ENCODE results near the gene MYH9. TPM values are rescaled to one million over a fixed set of nuclear protein-coding genes. Genes with fewer than 3 reads are reported as not detected.
A peak's percentile ranks its signal among the peaks of the same experiment; 100 is the strongest.

Gene MYH9
- total and polyA plus RNA-seq, 4 donors, result 184 to 667 (median 332) TPM

- Histone ChIP-seq H3K27me3 (ENCODE audit: control insufficient read depth in 3 of 3, insufficient read depth in 3 of 3, low read length in 2 of 3) (no peaks in the 10 kb centered on the region), H3K9me3 (ENCODE audit: control insufficient read depth in 4 of 4, insufficient read depth in 3 of 4, low read length in 3 of 4) (no peaks in the 10 kb centered on the region), H3K4me3 (no peak overlapping the region), H3K4me1 (ENCODE audit: control insufficient read depth in 5 of 5, insufficient read depth in 5 of 5, low read length in 5 of 5) (peaks cover 4 to 20% (median 12%) of the 10 kb centered on the region in 5 donors), H3K36me3 (ENCODE audit: control insufficient read depth in 4 of 4, insufficient read depth in 4 of 4, low read length in 4 of 4) (peaks cover 30 to 74% (median 52%) of the 10 kb centered on the region in 4 donors), H3K9ac (ENCODE audit: insufficient read depth in 1 of 2, low read length in 2 of 2) (no peak overlapping the region), H3K27ac (ENCODE audit: low read depth in 1 of 2, low read length in 1 of 2) (peak overlapping the region; percentile 43 to 51)
- ATAC-seq (ENCODE audit: insufficient read depth, low FRiP score), result no peak
- TF ChIP-seq, protein P1, sequence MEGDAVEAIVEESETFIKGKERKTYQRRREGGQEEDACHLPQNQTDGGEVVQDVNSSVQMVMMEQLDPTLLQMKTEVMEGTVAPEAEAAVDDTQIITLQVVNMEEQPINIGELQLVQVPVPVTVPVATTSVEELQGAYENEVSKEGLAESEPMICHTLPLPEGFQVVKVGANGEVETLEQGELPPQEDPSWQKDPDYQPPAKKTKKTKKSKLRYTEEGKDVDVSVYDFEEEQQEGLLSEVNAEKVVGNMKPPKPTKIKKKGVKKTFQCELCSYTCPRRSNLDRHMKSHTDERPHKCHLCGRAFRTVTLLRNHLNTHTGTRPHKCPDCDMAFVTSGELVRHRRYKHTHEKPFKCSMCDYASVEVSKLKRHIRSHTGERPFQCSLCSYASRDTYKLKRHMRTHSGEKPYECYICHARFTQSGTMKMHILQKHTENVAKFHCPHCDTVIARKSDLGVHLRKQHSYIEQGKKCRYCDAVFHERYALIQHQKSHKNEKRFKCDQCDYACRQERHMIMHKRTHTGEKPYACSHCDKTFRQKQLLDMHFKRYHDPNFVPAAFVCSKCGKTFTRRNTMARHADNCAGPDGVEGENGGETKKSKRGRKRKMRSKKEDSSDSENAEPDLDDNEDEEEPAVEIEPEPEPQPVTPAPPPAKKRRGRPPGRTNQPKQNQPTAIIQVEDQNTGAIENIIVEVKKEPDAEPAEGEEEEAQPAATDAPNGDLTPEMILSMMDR (IDR thresholded peaks at IDR 0.05; ENCODE audit: control extremely low read depth, extremely low read depth), result no peak
- DNase-seq, result no peak
- 85 to 89% methylated on average over 25 to 26 of the region's 26 CpGs for WGBS, 2 donors
Measured at GRCh38 chr22:36319595-36320497, 67.9 kb downstream of the MYH9 start.

DNA sequence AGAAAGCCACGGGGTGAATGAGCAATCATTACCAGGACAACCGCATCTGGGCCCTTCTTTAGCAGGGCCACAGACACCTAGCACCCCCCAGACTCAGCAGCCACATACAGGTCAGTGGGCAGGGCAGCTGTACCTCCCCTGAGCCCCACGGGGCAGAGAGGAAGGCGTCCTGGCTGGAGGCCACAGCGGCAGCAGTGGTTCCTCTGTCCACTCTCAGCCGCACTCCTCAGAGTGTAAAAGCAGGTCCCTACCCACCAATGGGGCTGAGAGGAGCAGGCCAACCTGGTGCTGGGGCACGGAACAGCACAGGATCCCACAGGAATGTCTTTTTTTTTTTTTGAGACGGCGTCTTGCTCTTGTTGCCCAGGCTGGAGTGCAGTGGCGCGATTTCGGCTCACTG is 69.3 kb downstream of the MYH9 start:
- H3K36me3 ChIP-seq (ENCODE audit: control insufficient read depth in 4 of 4, insufficient read depth in 4 of 4, low read length in 4 of 4), result peaks cover 37 to 74% (median 46%) of the 10 kb centered on the region in 4 donors
- peaks cover 0 to 7% (median 4%) of the 10 kb centered on the region in 5 donors for H3K4me1 ChIP-seq (ENCODE audit: control insufficient read depth in 5 of 5, insufficient read depth in 5 of 5, low read length in 5 of 5)
- no peak overlapping the region for H3K9ac ChIP-seq (ENCODE audit: insufficient read depth in 1 of 2, low read length in 2 of 2)
- no peak for ATAC-seq (ENCODE audit: insufficient read depth, low FRiP score)
- DNase-seq, result no peak
- no peaks in the 10 kb centered on the region for H3K27me3 ChIP-seq (ENCODE audit: control insufficient read depth in 3 of 3, insufficient read depth in 3 of 3, low read length in 2 of 3)
- WGBS, 2 donors, result 92% methylated on average over 12 of the region's 12 CpGs
- no peak overlapping the region for H3K4me3 ChIP-seq
- H3K9me3 ChIP-seq (ENCODE audit: control insufficient read depth in 4 of 4, insufficient read depth in 3 of 4, low read length in 3 of 4), result no peaks in the 10 kb centered on the region
- peak overlapping the region in 1 of 2 donors; percentile 21 for H3K27ac ChIP-seq (ENCODE audit: low read depth in 1 of 2, low read length in 1 of 2)
- TF ChIP-seq, protein P1 (IDR thresholded peaks at IDR 0.05; ENCODE audit: control extremely low read depth, extremely low read depth), result no peak

GRCh38 chr22:36317658-36318271 is 70.0 kb downstream of the MYH9 start:
- H3K27ac ChIP-seq (ENCODE audit: low read depth in 1 of 2, low read length in 1 of 2), result no peak overlapping the region
- peaks cover 38 to 70% (median 46%) of the 10 kb centered on the region in 4 donors for H3K36me3 ChIP-seq (ENCODE audit: control insufficient read depth in 4 of 4, insufficient read depth in 4 of 4, low read length in 4 of 4)
- DNase-seq (no peak), ATAC-seq (ENCODE audit: insufficient read depth, low FRiP score) (no peak)
- no peaks in the 10 kb centered on the region for H3K27me3 ChIP-seq (ENCODE audit: control insufficient read depth in 3 of 3, insufficient read depth in 3 of 3, low read length in 2 of 3)
- H3K9ac ChIP-seq (ENCODE audit: insufficient read depth in 1 of 2, low read length in 2 of 2), result no peak overlapping the region
- 80 to 82% methylated on average over 20 of the region's 20 CpGs for WGBS, 2 donors
- no peak overlapping the region for H3K4me3 ChIP-seq
- TF ChIP-seq, protein P1 (IDR thresholded peaks at IDR 0.05; ENCODE audit: control extremely low read depth, extremely low read depth), result no peak
- H3K9me3 ChIP-seq (ENCODE audit: control insufficient read depth in 4 of 4, insufficient read depth in 3 of 4, low read length in 3 of 4), result no peaks in the 10 kb centered on the region
- H3K4me1 ChIP-seq (ENCODE audit: control insufficient read depth in 5 of 5, insufficient read depth in 5 of 5, low read length in 5 of 5), result peaks cover 0 to 2% (median 0%) of the 10 kb centered on the region in 5 donors

Measured in lung (tissue), 12 donors.